Activated CD4-positive, alpha-beta T cell treated with anti-CD3 and anti-CD28 coated beads for 36 hours (primary cell): ENCODE results near the gene DSCAM. TPM values are rescaled to one million over a fixed set of nuclear protein-coding genes. Genes with fewer than 3 reads are reported as not detected.

Source experiments
- ATAC-seq: fragments of 200-7000 bp; cut with Tn5 transposase; one replicate; pipeline ENCODE4 v1.10.0; 2021; ENCODE audit warnings: mild to moderate bottlenecking, moderate library complexity
- CTCF ChIA-PET: fragments of 350-600 bp; sonication (Branson Sonifier 250); formaldehyde crosslinking; loops from one replicate; lab custom pipeline; 2021; ENCODE audit warnings: antibody characterized with exemption; lab: Charles Lee
- POLR2A ChIA-PET: fragments of 350-600 bp; sonication (Branson Sonifier 250); formaldehyde crosslinking; loops from one replicate; lab custom pipeline; 2021; ENCODE audit warnings: antibody characterized with exemption, inconsistent platforms; lab: Charles Lee
- DNase-seq: peaks from one replicate; pipeline ENCODE4 v3.0.0-alpha.2; 2020
- H3K27ac Mint-ChIP-seq: one replicate; pipeline ENCODE4 v1.8.0; 2021; ENCODE audit warnings: mixed read lengths
- H3K27me3 Mint-ChIP-seq: one replicate; pipeline ENCODE4 v1.8.0; 2021; ENCODE audit warnings: mixed read lengths
- H3K36me3 Mint-ChIP-seq: one replicate; pipeline ENCODE4 v1.8.0; 2021; ENCODE audit warnings: low read depth, mixed read lengths
- H3K4me1 Mint-ChIP-seq: one replicate; pipeline ENCODE4 v1.8.0; 2021; ENCODE audit warnings: mixed read lengths
- H3K4me3 Mint-ChIP-seq: one replicate; pipeline ENCODE4 v1.8.0; 2021; ENCODE audit warnings: mild to moderate bottlenecking, moderate library complexity, mixed read lengths
- H3K9me3 Mint-ChIP-seq: one replicate; pipeline ENCODE4 v1.8.0; 2021; ENCODE audit warnings: low read depth, mixed read lengths
- intact Hi-C, 2 experiments: fragments of 100-400 bp; cut with DNase I in 1 of 2; cut with micrococcal nuclease in 1 of 2; formaldehyde crosslinking; loops; one replicate each; pipeline versions ENCODE4 v1.14.2 to v1.15.1; 2022 to 2024; cut with DNase I, micrococcal nuclease
- total RNA-seq, 2 experiments: library from RNA; stranded (reverse); gene quantifications; one replicate each; pipeline ENCODE4 v1.2.3, GENCODE V29; 2021

DSCAM gene
- total RNA-seq, 2 experiments from 2014 or later, result not detected

DNA sequence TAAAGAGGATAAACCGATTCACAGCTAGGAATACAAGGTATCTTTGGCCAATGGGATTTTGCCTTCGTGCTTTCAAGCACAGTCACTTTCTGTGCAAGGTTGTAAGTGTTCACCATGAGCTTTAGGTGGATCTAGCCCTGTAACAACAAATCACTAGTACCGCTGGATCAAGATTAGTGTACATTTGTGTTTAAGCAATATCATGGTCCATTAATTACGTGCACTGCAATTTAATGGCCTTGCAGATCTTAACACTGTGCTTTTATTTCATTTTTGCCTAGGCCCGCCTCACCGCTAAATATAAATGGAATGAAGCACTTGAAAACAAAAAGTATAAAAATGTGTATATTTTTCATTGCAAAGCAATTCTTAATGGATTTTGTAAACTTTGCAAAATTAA is 461.1 kb downstream of the DSCAM start:
- ATAC-seq, result no peak
- ChIA-PET POLR2A (no interaction called here), CTCF (interaction anchor here (0.6 to 2.2 kb wide), 7 partner anchors 13 to 439 kb away, joined by 3 to 9 read pairs (median 3); no protein-coding TSS in a partner anchor)
- Mint-ChIP-seq H3K27ac (no peak overlapping the region), H3K9me3 (no peaks in the 10 kb centered on the region), H3K4me3 (no peak overlapping the region), H3K36me3 (no peaks in the 10 kb centered on the region), H3K4me1 (no peaks in the 10 kb centered on the region), H3K27me3 (peaks cover 15% of the 10 kb centered on the region)
- DNase-seq, result no peak
- intact Hi-C loops, result loop anchor here (1.0 to 5.0 kb wide), 4 partner anchors 242 to 864 kb away; partner anchors contain the start of gene PCP4 (in 1 of the 2)

DNA sequence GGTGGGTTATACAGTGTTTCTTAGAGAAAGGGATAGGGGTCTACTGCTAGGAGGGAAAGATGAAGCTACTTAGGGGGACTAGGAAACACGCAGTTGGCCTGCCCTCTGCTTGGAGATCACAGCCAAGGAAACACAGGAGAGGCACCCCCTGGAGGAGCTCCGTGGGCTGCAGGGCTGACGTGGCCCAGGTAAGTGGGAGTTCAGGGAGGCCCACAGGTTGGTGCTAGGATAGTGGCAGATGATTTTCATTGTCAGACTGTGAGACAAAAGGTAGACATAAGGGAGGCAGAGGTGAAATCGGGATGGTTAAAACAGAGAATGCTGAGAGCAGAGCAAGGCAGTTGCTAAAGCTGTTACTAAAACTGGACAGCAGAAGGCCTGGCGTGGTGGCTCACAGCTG is 463.0 kb downstream of the DSCAM start:
- Mint-ChIP-seq H3K4me1 (no peaks in the 10 kb centered on the region), H3K27me3 (peaks cover 14% of the 10 kb centered on the region), H3K9me3 (no peaks in the 10 kb centered on the region), H3K4me3 (no peak overlapping the region), H3K27ac (no peak overlapping the region), H3K36me3 (no peaks in the 10 kb centered on the region)
- no peak for DNase-seq
- no peak for ATAC-seq
- CTCF ChIA-PET, result no interaction called here
- intact Hi-C loops, result no loop called here
- POLR2A ChIA-PET, result no interaction called here

DNA sequence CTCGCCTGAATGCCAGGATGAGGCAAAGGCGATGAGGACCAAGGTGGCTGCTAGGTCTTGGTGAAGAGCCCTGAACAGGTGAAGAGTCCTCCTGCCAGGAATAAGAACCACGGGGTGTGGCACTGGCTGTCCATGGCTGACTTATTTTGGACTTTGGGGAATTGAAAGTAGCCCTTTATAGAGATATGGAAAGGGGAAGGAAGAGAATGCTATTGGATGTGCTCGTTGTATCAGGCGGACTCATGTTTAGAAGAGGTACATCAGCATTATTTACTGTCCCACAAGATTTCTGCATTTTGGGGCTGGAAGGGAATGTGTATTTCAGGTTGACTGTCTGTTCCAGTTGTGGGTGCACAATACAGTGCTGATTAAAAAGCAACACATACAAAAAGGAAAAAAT is 465.8 kb downstream of the DSCAM start:
- no peaks in the 10 kb centered on the region for H3K36me3 Mint-ChIP-seq
- H3K27me3 Mint-ChIP-seq, result peaks cover 11% of the 10 kb centered on the region
- no peaks in the 10 kb centered on the region for H3K9me3 Mint-ChIP-seq
- no peak for DNase-seq
- intact Hi-C loops, result no loop called here
- no peaks in the 10 kb centered on the region for H3K4me1 Mint-ChIP-seq
- ATAC-seq, result no peak
- H3K27ac Mint-ChIP-seq, result no peak overlapping the region
- ChIA-PET CTCF (interaction anchor here (1.3 kb wide), 1 partner anchor 10 kb away, joined by 3 read pairs; no protein-coding TSS in a partner anchor), POLR2A (no interaction called here)
- no peak overlapping the region for H3K4me3 Mint-ChIP-seq

DNA sequence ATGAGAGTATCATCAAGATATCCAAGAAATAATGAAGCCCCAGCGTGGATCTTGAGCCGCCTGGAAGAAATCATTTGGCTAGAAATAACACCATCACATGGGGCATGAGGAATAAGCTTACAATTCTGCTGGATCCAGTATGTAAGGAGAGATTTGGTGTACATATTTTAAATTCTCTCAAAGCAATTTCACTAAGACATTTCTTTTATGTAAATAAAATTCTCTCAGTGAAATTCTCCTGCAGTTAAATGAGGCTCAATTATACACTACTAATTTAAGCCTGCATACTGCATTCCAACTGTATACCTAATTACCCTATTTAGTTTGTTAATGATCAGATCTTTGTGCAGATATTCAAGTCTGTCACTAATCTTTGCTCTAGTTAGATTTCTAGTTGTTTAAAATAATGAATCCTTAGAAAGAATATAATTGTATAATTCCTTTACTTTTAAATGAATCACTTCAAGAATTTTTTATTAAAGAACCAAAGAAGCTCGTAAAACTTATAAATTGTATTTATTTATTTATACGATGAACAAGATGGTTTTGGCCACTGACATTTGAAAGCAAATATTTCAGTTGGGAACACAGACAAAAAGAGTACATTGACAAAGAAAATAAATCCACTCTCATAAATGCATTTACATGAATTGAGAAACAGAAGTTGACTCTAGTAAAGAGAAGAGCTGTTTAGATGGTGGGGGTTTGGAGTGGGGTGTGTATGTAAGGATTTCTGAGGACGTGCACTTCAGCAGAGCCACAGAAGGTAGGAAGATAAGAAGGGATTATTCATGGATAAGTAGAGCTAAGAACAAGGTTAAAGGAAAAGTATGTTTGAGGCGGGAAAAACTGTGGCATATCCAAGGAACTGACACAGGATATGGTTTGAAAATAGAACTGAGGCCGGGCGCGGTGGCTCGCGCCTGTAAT is 466.8 kb downstream of the DSCAM start:
- Mint-ChIP-seq H3K27ac (no peak overlapping the region), H3K9me3 (no peaks in the 10 kb centered on the region), H3K4me1 (no peaks in the 10 kb centered on the region), H3K4me3 (no peak overlapping the region), H3K27me3 (peaks cover 11% of the 10 kb centered on the region), H3K36me3 (no peaks in the 10 kb centered on the region)
- POLR2A ChIA-PET, result no interaction called here
- CTCF ChIA-PET, result interaction anchor here (1.3 kb wide), 1 partner anchor 11 kb away, joined by 3 read pairs; no protein-coding TSS in a partner anchor
- DNase-seq (no peak), ATAC-seq (no peak)
- intact Hi-C loops, result no loop called here

DNA sequence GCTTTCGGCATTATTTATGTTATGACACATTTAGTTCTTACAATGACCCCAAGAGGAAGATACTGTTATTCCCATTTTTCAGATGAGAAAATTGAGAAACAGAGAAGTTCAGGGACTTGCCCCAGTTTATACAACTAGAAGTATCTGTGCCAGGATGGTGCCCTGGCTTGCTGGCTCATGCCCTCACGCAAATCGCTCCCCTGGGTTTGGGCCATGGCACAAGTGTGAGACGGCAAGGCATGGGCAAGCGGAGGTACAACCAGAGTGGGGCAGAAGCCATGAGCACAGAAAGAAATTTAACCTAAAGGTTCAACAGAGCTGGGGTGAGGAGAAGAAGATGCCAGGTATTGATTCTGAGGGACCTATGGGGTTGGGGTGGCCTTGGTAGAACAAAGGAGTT is 469.8 kb downstream of the DSCAM start:
- no peak for ATAC-seq
- Mint-ChIP-seq H3K27me3 (peaks cover 6% of the 10 kb centered on the region), H3K36me3 (no peaks in the 10 kb centered on the region), H3K9me3 (no peaks in the 10 kb centered on the region), H3K4me3 (no peak overlapping the region), H3K27ac (no peak overlapping the region), H3K4me1 (no peaks in the 10 kb centered on the region)
- ChIA-PET CTCF (interaction anchor here (0.7 kb wide), 1 partner anchor 292 kb away, joined by 4 read pairs; no protein-coding TSS in a partner anchor), POLR2A (no interaction called here)
- intact Hi-C loops, result no loop called here
- DNase-seq, result no peak

DNA sequence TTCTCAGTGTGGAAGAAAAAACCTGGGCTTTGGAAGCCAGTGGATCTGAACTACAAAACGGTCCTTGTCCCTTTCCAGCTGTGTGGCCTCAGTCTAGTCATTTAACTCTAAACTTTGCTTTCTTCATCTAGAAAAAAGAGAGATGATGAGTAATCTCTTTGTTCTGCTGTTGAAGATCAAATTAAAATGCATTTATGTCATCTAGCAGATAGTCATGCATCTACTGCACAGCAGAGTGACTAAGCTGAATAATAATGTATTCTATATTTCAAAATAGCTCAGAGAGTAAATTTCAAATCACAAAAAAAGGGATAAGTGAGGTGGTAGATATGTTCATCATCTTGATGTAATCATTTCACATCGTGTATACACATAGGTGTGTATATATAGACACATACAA is 473.2 kb downstream of the DSCAM start:
- Mint-ChIP-seq H3K9me3 (no peaks in the 10 kb centered on the region), H3K4me3 (no peak overlapping the region), H3K27me3 (no peaks in the 10 kb centered on the region), H3K27ac (no peak overlapping the region), H3K4me1 (no peaks in the 10 kb centered on the region), H3K36me3 (no peaks in the 10 kb centered on the region)
- POLR2A ChIA-PET, result no interaction called here
- intact Hi-C loops, result no loop called here
- DNase-seq (no peak), ATAC-seq (no peak)
- CTCF ChIA-PET, result interaction anchor here (1.4 kb wide), 1 partner anchor 12 kb away, joined by 6 read pairs; no protein-coding TSS in a partner anchor

DNA sequence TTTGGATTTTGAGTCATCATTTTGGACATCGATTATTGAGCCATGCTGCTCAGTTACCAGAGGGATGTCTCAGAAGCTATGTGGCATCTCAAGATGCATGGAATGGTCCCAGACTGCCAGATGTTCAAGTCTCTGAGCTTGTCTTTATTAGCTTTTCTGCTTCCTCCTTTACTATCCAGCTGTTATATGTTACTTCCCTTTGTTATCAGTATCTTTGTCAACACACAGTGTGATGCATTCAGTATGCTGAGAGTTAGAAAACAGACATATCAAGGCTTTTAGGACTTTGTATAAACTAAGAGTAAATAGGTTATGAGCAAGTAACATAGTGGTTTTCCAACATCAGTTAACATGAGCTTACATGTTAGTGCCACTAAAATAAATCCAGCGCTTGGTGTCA is 474.5 kb downstream of the DSCAM start:
- H3K4me1 Mint-ChIP-seq, result no peaks in the 10 kb centered on the region
- peaks cover 2% of the 10 kb centered on the region for H3K27me3 Mint-ChIP-seq
- intact Hi-C loops, result no loop called here
- no peak for ATAC-seq
- H3K9me3 Mint-ChIP-seq, result no peaks in the 10 kb centered on the region
- POLR2A ChIA-PET, result no interaction called here
- DNase-seq, result no peak
- no peak overlapping the region for H3K27ac Mint-ChIP-seq
- no peaks in the 10 kb centered on the region for H3K36me3 Mint-ChIP-seq
- CTCF ChIA-PET, result interaction anchor here (1.4 kb wide), 1 partner anchor 14 kb away, joined by 6 read pairs; no protein-coding TSS in a partner anchor
- H3K4me3 Mint-ChIP-seq, result no peak overlapping the region

DNA sequence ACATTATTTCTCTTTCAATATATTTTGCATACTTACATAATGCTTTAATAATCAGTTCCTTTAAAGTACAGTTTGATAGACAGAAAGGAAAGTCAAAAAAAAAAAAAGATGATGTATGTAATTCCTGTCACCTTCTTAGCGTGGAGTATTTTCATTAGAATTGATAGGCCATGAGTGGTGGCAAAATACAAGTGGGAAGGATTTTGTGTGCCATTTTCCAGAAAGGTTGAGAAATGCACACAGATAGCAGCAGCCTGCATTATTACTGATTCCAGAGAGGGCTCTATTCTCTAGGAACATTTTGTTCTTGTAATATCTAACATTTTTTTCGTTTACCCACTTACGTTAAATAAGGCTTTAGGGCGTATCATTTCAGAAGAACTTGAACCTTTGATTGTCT is 475.6 kb downstream of the DSCAM start:
- peaks cover 2% of the 10 kb centered on the region for H3K27me3 Mint-ChIP-seq
- DNase-seq (no peak), ATAC-seq (no peak)
- H3K27ac Mint-ChIP-seq, result no peak overlapping the region
- POLR2A ChIA-PET, result no interaction called here
- H3K36me3 Mint-ChIP-seq, result no peaks in the 10 kb centered on the region
- CTCF ChIA-PET, result no interaction called here
- no peaks in the 10 kb centered on the region for H3K9me3 Mint-ChIP-seq
- H3K4me3 Mint-ChIP-seq, result no peak overlapping the region
- H3K4me1 Mint-ChIP-seq, result no peaks in the 10 kb centered on the region
- intact Hi-C loops, result no loop called here

DNA sequence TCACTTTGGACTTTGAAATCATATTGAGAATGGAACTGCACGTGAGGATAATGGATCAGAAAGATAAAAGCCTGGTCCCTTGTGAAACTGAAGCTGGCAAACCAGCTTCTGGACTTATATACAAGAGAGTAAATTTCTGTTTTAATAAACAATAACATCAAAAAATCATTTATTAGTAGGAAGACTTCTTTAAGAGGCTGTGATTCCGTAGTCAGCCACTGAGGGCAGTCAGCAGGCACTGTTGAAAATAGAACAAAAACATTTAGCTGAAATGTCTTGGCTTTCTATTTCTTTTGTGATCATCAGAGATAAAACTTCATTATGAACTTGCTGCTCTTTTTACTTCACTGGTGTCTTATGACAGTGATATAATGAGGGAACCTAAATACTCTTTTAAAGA is 490.3 kb downstream of the DSCAM start:
- Mint-ChIP-seq H3K4me1 (no peaks in the 10 kb centered on the region), H3K9me3 (peaks cover 6% of the 10 kb centered on the region), H3K36me3 (no peaks in the 10 kb centered on the region), H3K27me3 (no peaks in the 10 kb centered on the region), H3K4me3 (no peak overlapping the region), H3K27ac (no peak overlapping the region)
- ChIA-PET CTCF (interaction anchor here (1.5 kb wide), 1 partner anchor 29 kb away, joined by 3 read pairs; no protein-coding TSS in a partner anchor), POLR2A (no interaction called here)
- DNase-seq, result no peak
- intact Hi-C loops, result no loop called here
- no peak for ATAC-seq

DNA sequence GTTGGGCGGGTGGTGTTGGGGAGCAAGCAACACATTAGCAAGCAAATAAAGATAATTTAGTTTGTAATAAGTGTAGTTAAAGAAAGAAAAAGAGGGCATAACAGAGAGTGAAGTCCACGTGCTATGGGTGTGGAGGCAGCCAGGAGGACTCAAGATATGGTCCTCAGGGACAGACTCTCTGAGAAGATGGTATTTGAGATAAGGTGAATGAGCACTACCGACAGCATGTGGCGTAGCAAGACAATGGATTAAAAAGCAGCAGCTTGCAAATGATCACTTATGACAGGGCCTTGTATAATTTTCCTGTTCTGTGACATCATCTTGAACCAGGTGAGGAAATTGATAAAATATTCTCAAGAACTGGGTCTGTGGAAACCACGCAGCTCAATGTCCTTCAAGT is 491.9 kb downstream of the DSCAM start:
- ATAC-seq (no peak), DNase-seq (no peak)
- Mint-ChIP-seq H3K36me3 (no peaks in the 10 kb centered on the region), H3K9me3 (peaks cover 8% of the 10 kb centered on the region), H3K27me3 (peaks cover 2% of the 10 kb centered on the region), H3K4me3 (no peak overlapping the region), H3K27ac (no peak overlapping the region), H3K4me1 (no peaks in the 10 kb centered on the region)
- POLR2A ChIA-PET, result no interaction called here
- intact Hi-C loops, result no loop called here
- CTCF ChIA-PET, result no interaction called here

DNA sequence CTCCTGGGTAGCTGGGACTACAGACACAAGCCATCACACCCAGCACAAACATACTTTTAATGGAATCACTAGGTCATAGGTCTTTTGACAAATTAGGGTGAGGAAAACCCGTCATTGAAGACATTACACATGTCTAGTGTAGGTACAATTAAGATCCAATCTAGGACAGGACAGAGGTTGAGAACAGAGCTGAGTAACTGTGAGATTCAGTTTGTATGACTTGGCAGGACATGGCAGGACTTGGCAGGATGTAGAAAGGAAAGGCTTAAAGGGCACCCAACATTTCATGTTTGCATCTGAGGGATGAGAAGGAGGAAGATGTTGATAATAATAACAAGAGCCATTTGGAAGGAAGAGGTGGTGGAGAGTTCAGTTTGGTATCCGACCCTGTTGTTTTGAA is 496.0 kb downstream of the DSCAM start:
- Mint-ChIP-seq H3K36me3 (no peaks in the 10 kb centered on the region), H3K4me1 (no peaks in the 10 kb centered on the region), H3K27me3 (peaks cover 2% of the 10 kb centered on the region), H3K9me3 (peaks cover 8% of the 10 kb centered on the region), H3K27ac (no peak overlapping the region), H3K4me3 (no peak overlapping the region)
- no peak for DNase-seq
- intact Hi-C loops, result no loop called here
- CTCF ChIA-PET, result no interaction called here
- POLR2A ChIA-PET, result no interaction called here
- no peak for ATAC-seq

DNA sequence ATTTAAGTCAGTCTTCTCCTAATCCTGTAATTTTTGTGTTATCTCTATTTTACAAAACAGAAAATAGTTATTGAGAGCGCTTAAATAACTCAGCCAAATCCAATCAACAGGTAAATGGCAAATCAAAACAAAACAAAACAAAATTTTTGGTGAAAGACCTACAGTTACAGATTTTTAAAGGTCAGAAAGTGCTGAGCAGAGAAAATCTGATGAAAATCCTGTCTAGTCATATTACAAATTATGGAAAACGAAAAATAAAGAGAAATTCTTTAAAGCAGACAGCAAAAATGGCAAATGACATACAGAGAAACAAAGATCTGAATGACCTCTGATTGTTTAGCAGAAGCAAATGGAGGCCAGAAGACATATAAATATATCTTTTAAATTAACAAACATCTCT is 497.4 kb downstream of the DSCAM start:
- Mint-ChIP-seq H3K4me3 (no peak overlapping the region), H3K27me3 (peaks cover 4% of the 10 kb centered on the region), H3K36me3 (no peaks in the 10 kb centered on the region), H3K27ac (no peak overlapping the region), H3K9me3 (peaks cover 2% of the 10 kb centered on the region), H3K4me1 (no peaks in the 10 kb centered on the region)
- no peak for DNase-seq
- intact Hi-C loops, result no loop called here
- POLR2A ChIA-PET, result no interaction called here
- ATAC-seq, result no peak
- CTCF ChIA-PET, result no interaction called here
